GM12878 (cell line): ENCODE data around the gene SLAMF9. TPM values are rescaled to one million over a fixed set of nuclear protein-coding genes. Genes with fewer than 3 reads are reported as not detected.

Experiments used
- ATAC-seq: fragments of 200-7000 bp; cut with Tn5 transposase; 3 replicates; pipeline ENCODE4 v1.9.1; 2020; ENCODE audit warnings: mild to moderate bottlenecking, moderate library complexity
- BruUV-seq: library from RNA; stranded (reverse); fragments of 400-500 nt; replicated peaks from 2 replicates; lab custom pipeline; 2021; lab: Mats Ljungman, UMichigan
- CTCF ChIA-PET: fragments of 300-600 bp; sonication (Branson Sonifier 250); formaldehyde crosslinking; extraction: SDS; loops from one replicate; lab custom pipeline; 2021; ENCODE audit warnings: inconsistent platforms; lab: Yijun Ruan, JAX
- POLR2A ChIA-PET: fragments of 350-600 bp; formaldehyde crosslinking; extraction: SDS; loops from one replicate; lab custom pipeline; 2021; ENCODE audit warnings: inconsistent platforms; lab: Charles Lee
- RAD21 ChIA-PET: fragments of 300-600 bp; sonication (Branson Sonifier 250); formaldehyde crosslinking; loops from one replicate; lab custom pipeline; 2023; ENCODE audit warnings: antibody characterized with exemption; ENCODE audit not compliant: unreplicated experiment; lab: Charles Lee
- SMC1A ChIA-PET: fragments of 300-600 bp; sonication (Branson Sonifier 250); formaldehyde crosslinking; loops from one replicate; lab custom pipeline; 2023; ENCODE audit not compliant: unreplicated experiment, uncharacterized antibody; lab: Charles Lee
- DNase-seq: peaks from one replicate; pipeline ENCODE4 v3.0.0-alpha.2; 2011; ENCODE audit warnings: low read depth, low spot score
- FAIRE-seq: peaks from 3 replicates; lab custom pipeline; 2011; peaks lifted over from hg19 to GRCh38; lab: Jason Lieb, UNC
- H2AFZ ChIP-seq: 2 replicates; pipeline ENCODE4 v1.6.0; 2011; ENCODE audit warnings: low read depth, low read length, control low read depth; ENCODE audit not compliant: control insufficient read depth
- H3K27ac ChIP-seq: 2 replicates; pipeline ENCODE4 v1.5.1; 2011; ENCODE audit warnings: control low read depth; ENCODE audit not compliant: control insufficient read depth, insufficient read depth
- H3K27me3 ChIP-seq, 2 experiments: replicated peaks in 1 of 2; 2 replicates each; pipeline versions ENCODE4 v1.6.0 to v1.6.1; 2011; ENCODE audit warnings: low read length in 1 of 2; ENCODE audit not compliant: control insufficient read depth in 2 of 2, insufficient read depth in 2 of 2
- H3K36me3 ChIP-seq, 2 experiments: 2 replicates each; pipeline ENCODE4 v1.5.1; 2011; ENCODE audit warnings: low read length in 1 of 2; ENCODE audit not compliant: control insufficient read depth in 2 of 2, insufficient read depth in 2 of 2
- H3K4me1 ChIP-seq: 2 replicates; pipeline ENCODE4 v1.6.1; 2011; ENCODE audit warnings: mild to moderate bottlenecking, low read length, moderate library complexity, mixed read lengths; ENCODE audit not compliant: control insufficient read depth, insufficient read depth
- H3K4me2 ChIP-seq: 2 replicates; pipeline ENCODE4 v1.6.0; 2011; ENCODE audit warnings: control low read depth; ENCODE audit not compliant: control insufficient read depth, insufficient read depth
- H3K4me3 ChIP-seq: fragments of 200-600 bp; sonication (generic); 2 replicates; pipeline ENCODE4 v1.5.1; 2016
- H3K79me2 ChIP-seq: 2 replicates; pipeline ENCODE4 v1.6.0; 2011; ENCODE audit warnings: low read length; ENCODE audit not compliant: control insufficient read depth, insufficient read depth
- H3K9ac ChIP-seq: 2 replicates; pipeline ENCODE4 v1.8.0; 2011; ENCODE audit warnings: low read length, control low read depth, mixed read lengths; ENCODE audit not compliant: control insufficient read depth, insufficient read depth
- H3K9me3 ChIP-seq: replicated peaks from 3 replicates; pipeline ENCODE4 v1.5.1; 2011; ENCODE audit warnings: mild to moderate bottlenecking, low read length; ENCODE audit not compliant: control insufficient read depth, insufficient read depth
- H4K20me1 ChIP-seq: 2 replicates; pipeline ENCODE4 v1.6.0; 2011; ENCODE audit not compliant: control insufficient read depth, insufficient read depth
- CHD1 ChIP-seq: IDR thresholded peaks from 2 replicates; pipeline ENCODE4 v1.6.1; 2012; ENCODE audit warnings: low read depth, low read length, improper control_type of control experiment
- DPF2 ChIP-seq: fragments of 450-650 bp; IDR thresholded peaks from 2 replicates; pipeline ENCODE4 v1.6.1; 2017; ENCODE audit warnings: mild to moderate bottlenecking
- FOXK2 ChIP-seq: fragments of 450-650 bp; IDR thresholded peaks from 2 replicates; pipeline ENCODE4 v1.6.1; 2017; ENCODE audit warnings: mild to moderate bottlenecking, moderate library complexity
- IKZF2 ChIP-seq, 2 experiments: fragments of 450-650 bp; IDR thresholded peaks; 2 replicates each; pipeline ENCODE4 v1.6.1; 2017; ENCODE audit warnings: mild to moderate bottlenecking in 2 of 2, moderate library complexity in 2 of 2
- RB1 ChIP-seq: fragments of 450-650 bp; formaldehyde crosslinking; IDR thresholded peaks from 2 replicates; pipeline ENCODE4 v1.6.1; 2017; ENCODE audit warnings: mild to moderate bottlenecking, borderline replicate concordance
- RFX5 ChIP-seq: IDR thresholded peaks from 2 replicates; pipeline ENCODE4 v1.6.1; 2011; ENCODE audit warnings: low read depth, low read length, improper control_type of control experiment
- SIN3A ChIP-seq: IDR thresholded peaks from 2 replicates; pipeline ENCODE4 v1.6.1; 2012; ENCODE audit warnings: low read depth, low read length, improper control_type of control experiment
- SMAD5 ChIP-seq: IDR thresholded peaks from 2 replicates; pipeline ENCODE4 v1.6.1; 2016; ENCODE audit warnings: antibody characterized with exemption, low read depth
- SMC3 ChIP-seq: IDR thresholded peaks from 2 replicates; pipeline ENCODE4 v1.6.1; 2011; ENCODE audit warnings: low read length, improper control_type of control experiment, borderline replicate concordance
- STAT1 ChIP-seq: fragments of 450-650 bp; conservative IDR thresholded peaks from 2 replicates; pipeline ENCODE4 v1.6.1; 2014; ENCODE audit warnings: antibody characterized with exemption, mild to moderate bottlenecking
- YY1 ChIP-seq: IDR thresholded peaks from 2 replicates; pipeline ENCODE4 v1.6.1; 2011; ENCODE audit warnings: low read depth, mild to moderate bottlenecking, low read length
- ZBED1 ChIP-seq: IDR thresholded peaks from 2 replicates; pipeline ENCODE4 v1.6.1; 2016; ENCODE audit warnings: borderline replicate concordance
- ZNF207 ChIP-seq: fragments of 450-650 bp; IDR thresholded peaks from 2 replicates; pipeline ENCODE4 v1.6.1; 2014; ENCODE audit warnings: antibody characterized with exemption, mild to moderate bottlenecking, borderline replicate concordance
- ZNF217 ChIP-seq: fragments of 450-650 bp; IDR thresholded peaks from 2 replicates; pipeline ENCODE4 v1.6.1; 2017; ENCODE audit warnings: antibody characterized with exemption, mild to moderate bottlenecking
- ZNF384 ChIP-seq: IDR thresholded peaks from 2 replicates; pipeline ENCODE4 v1.6.1; 2012; ENCODE audit warnings: low read depth, mild to moderate bottlenecking, low read length, improper control_type of control experiment, borderline replicate concordance
- WGBS: methylation state at CpG from one replicate; pipeline ENCODE4 v1.1.6; 2016; ENCODE audit warnings: low lambda C conversion rate; ENCODE audit not compliant: insufficient replicate concordance, insufficient coverage; ENCODE audit errors: missing lambda C conversion rate; 5-methylcytosine and 5-hydroxymethylcytosine counted together
- in situ Hi-C: fragments of 300-500 bp; cut with MboI; formaldehyde crosslinking; loops from 9 replicates; pipeline ENCODE4 v1.14.3; 2018; ENCODE audit warnings: mixed read lengths
- intact Hi-C: fragments of 100-400 bp; cut with micrococcal nuclease; formaldehyde crosslinking; loops from one replicate; pipeline ENCODE4 v1.14.2; 2022; ENCODE audit not compliant: unreplicated experiment
- polyA plus RNA-seq, 11 experiments: library from polyadenylated mRNA; depleted of rRNA in 4 of 11; unstranded in 6 of 11; stranded (reverse) in 5 of 11; fragments of >200 nt; fragmentation: Nextera tagmentation in 4 of 11; fragmentation: Illumina TruSeq in 1 of 11; extraction: Ambion mirVana in 4 of 11; extraction: Trizol in 1 of 11; gene quantifications; 1 replicate in 1 of 11; 2 replicates in 10 of 11; pipeline versions ENCODE4 v1.2.1 to v1.2.3, GENCODE V29; 2011 to 2016; ENCODE audit warnings: inconsistent platforms in 2 of 11, missing spikeins in 2 of 11, low read depth in 1 of 11
- total RNA-seq, 4 experiments: library from RNA; depleted of rRNA in 3 of 4; stranded (reverse); fragments of >200 nt in 3 of 4; fragmentation: Illumina TruSeq in 1 of 4; extraction: Trizol in 1 of 4; gene quantifications; 2 replicates each; pipeline versions ENCODE4 v1.2.1 to v1.2.3, GENCODE V29; 2013 to 2021
- TF ChIP-seq, protein P1 (sequence below), 3 experiments: IDR thresholded peaks in 2 of 3; conservative IDR thresholded peaks in 1 of 3; 2 replicates each; pipeline ENCODE4 v1.5.1; 2011; ENCODE audit warnings: low read depth in 3 of 3, low read length in 3 of 3, mild to moderate bottlenecking in 3 of 3, control low read depth in 2 of 3, moderate library complexity in 2 of 3, inconsistent platforms in 1 of 3, mixed read lengths in 1 of 3; ENCODE audit not compliant: control insufficient read depth in 2 of 3, insufficient read depth in 1 of 3; ENCODE audit errors: extremely low read depth in 1 of 3

Gene SLAMF9
- total and polyA plus RNA-seq, 10 of the 15 experiments (the other 5 are each of a cell fraction or from before 2014, with no cell fraction given), result not detected

DNA sequence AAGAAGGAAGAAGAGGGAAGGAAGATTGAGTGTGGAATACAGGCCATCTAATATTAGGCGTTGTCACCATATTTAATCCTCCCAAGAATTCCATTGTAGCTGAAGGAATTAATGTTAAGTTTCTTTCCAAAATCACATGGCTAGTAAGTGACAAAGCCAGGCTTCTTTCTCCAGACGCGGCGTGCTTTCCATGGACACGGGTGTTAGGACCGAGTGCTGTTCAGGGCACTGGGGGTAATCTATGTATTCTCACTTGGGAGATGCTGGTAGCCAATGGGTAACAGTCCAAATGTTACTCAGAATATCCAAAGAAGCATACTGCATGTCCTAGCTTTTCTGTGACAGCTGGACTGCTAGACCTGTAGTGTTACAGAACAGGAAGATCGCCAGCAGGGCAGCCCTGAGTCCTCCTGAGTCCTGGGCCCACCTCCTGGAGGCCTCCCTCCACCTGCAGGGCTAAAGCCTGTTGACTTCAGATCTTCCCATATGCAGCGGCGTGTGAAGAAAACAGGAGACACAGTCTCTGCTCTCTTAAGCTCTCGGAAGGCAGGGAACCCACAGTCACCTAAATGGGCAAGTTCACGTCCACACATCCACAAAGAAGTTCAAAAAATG is 13.9 kb downstream of the SLAMF9 start:
- Histone ChIP-seq H3K4me3 (no peak overlapping the region), H3K27me3 (peaks cover 4 to 14% of the 10 kb centered on the region in 2 experiments), H3K4me2 (no peak overlapping the region), H3K27ac (no peak overlapping the region), H2AFZ (no peak overlapping the region), H3K79me2 (no peaks in the 10 kb centered on the region), H3K9ac (no peak overlapping the region), H3K9me3 (no peaks in the 10 kb centered on the region), H3K36me3 (no peaks in the 10 kb centered on the region), H4K20me1 (no peaks in the 10 kb centered on the region), H3K4me1 (peaks cover 23% of the 10 kb centered on the region)
- SMC1A ChIA-PET, result interaction anchor here (1.4 to 9.2 kb wide), 4 partner anchors 15 to 84 kb away, joined by 3 to 122 read pairs (median 7); partner anchors contain the start of gene TAGLN2
- no peak for ATAC-seq
- TF ChIP-seq SMC3, result no peak
- TF ChIP-seq ZNF384, result no peak
- intact Hi-C loops (no loop called here), in situ Hi-C loops (no loop called here)
- no TSS peak for BruUV-seq
- DNase-seq, result no peak
- RAD21 ChIA-PET, result interaction anchor here (0.8 to 12.4 kb wide), 3 partner anchors 68 to 726 kb away, joined by 3 to 113 read pairs (median 4); no protein-coding TSS in a partner anchor
- 54% methylated on average over 11 of the region's 11 CpGs for WGBS
- POLR2A ChIA-PET, result no interaction called here
- CTCF ChIA-PET, result interaction anchor here (0.7 to 22.4 kb wide), 12 partner anchors 9 to 150 kb away, joined by 3 to 422 read pairs (median 6); partner anchors contain the start of gene TAGLN2
- no peak for FAIRE-seq

DNA sequence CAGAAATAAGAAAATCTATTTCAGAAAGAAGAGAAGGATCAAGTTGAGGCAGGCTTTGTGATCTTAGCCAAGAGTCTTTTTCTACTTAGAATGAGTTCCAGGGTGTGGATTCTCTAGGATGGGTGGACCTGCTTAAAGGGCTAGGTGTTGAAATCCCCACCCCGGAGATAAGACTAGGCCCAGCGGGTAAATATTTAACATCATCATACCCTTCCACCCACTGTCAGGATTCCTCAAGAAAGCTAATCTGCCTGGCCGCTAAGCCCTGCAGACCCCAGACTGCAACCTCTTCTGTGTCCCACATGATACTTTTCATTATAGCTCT is 14.4 kb downstream of the SLAMF9 start:
- POLR2A ChIA-PET, result no interaction called here
- H3K79me2 ChIP-seq, result no peaks in the 10 kb centered on the region
- in situ Hi-C loops, result loop anchor here (5.0 kb wide), 1 partner anchor 68 kb away; no protein-coding TSS in a partner anchor
- TF ChIP-seq CHD1, result no peak
- TF ChIP-seq DPF2, result no peak
- no peak for TF ChIP-seq FOXK2
- TF ChIP-seq RFX5, result no peak
- TF ChIP-seq IKZF2 (IDR thresholded peaks at IDR 0.05), result no peak
- no peak for TF ChIP-seq ZNF207
- TF ChIP-seq RB1, result no peak
- no peak for TF ChIP-seq STAT1
- TF ChIP-seq SIN3A, result no peak
- TF ChIP-seq, protein P1, sequence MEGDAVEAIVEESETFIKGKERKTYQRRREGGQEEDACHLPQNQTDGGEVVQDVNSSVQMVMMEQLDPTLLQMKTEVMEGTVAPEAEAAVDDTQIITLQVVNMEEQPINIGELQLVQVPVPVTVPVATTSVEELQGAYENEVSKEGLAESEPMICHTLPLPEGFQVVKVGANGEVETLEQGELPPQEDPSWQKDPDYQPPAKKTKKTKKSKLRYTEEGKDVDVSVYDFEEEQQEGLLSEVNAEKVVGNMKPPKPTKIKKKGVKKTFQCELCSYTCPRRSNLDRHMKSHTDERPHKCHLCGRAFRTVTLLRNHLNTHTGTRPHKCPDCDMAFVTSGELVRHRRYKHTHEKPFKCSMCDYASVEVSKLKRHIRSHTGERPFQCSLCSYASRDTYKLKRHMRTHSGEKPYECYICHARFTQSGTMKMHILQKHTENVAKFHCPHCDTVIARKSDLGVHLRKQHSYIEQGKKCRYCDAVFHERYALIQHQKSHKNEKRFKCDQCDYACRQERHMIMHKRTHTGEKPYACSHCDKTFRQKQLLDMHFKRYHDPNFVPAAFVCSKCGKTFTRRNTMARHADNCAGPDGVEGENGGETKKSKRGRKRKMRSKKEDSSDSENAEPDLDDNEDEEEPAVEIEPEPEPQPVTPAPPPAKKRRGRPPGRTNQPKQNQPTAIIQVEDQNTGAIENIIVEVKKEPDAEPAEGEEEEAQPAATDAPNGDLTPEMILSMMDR (IDR thresholded peaks at IDR 0.05 in 2 of 3, conservative IDR thresholded peaks at IDR 0.05 in 1 of 3; ENCODE audit: control insufficient read depth in 2 of 3, extremely low read depth in 1 of 3, insufficient read depth in 1 of 3, low read depth in 3 of 3, low read length in 3 of 3), result no peak
- TF ChIP-seq YY1, result no peak
- no peak for TF ChIP-seq ZBED1
- no peak for TF ChIP-seq ZNF217
- TF ChIP-seq SMAD5, result no peak

More for the DNA sequence above, 14.4 kb downstream of the SLAMF9 start:
- Histone ChIP-seq H3K4me1 (peaks cover 23% of the 10 kb centered on the region), H3K27me3 (peaks cover under 1 to 11% of the 10 kb centered on the region in 2 experiments), H3K9ac (no peak overlapping the region), H3K4me3 (no peak overlapping the region), H3K27ac (no peak overlapping the region), H3K9me3 (no peaks in the 10 kb centered on the region), H4K20me1 (no peaks in the 10 kb centered on the region), H3K36me3 (no peaks in the 10 kb centered on the region), H3K4me2 (no peak overlapping the region), H2AFZ (no peak overlapping the region)
- ATAC-seq (no peak), FAIRE-seq (no peak), DNase-seq (no peak)
- ChIA-PET RAD21 (interaction anchor here (0.8 to 12.4 kb wide), 3 partner anchors 68 to 726 kb away, joined by 3 to 113 read pairs (median 4); no protein-coding TSS in a partner anchor), CTCF (interaction anchor here (0.7 to 22.4 kb wide), 10 partner anchors 13 to 150 kb away, joined by 3 to 422 read pairs (median 8); partner anchors contain the start of gene TAGLN2), SMC1A (interaction anchor here (1.0 to 9.2 kb wide), 5 partner anchors 47 to 806 kb away, joined by 3 to 122 read pairs (median 6); no protein-coding TSS in a partner anchor)
- no TSS peak for BruUV-seq
- WGBS, result 93% methylated on average over 3 of the region's 3 CpGs
- intact Hi-C loops, result no loop called here
